CD8-positive, alpha-beta memory T cell (primary cell): ENCODE measurements around the gene HDGF. TPM values are rescaled to one million over a fixed set of nuclear protein-coding genes. Genes with fewer than 3 reads are reported as not detected.

Experiments used
- CTCF ChIA-PET: fragments of 350-600 bp; sonication (Branson Sonifier 250); formaldehyde crosslinking; loops from one replicate; lab custom pipeline; 2021; ENCODE audit warnings: antibody characterized with exemption; lab: Charles Lee
- POLR2A ChIA-PET: fragments of 350-600 bp; sonication (Branson Sonifier 250); formaldehyde crosslinking; loops from one replicate; lab custom pipeline; 2021; ENCODE audit warnings: antibody characterized with exemption; lab: Charles Lee
- DNase-seq, 5 donors: peaks; one replicate each; pipeline versions ENCODE4 v3.0.0 to v3.0.0-alpha.2; 2020 to 2022; ENCODE audit warnings: mixed read lengths in 1 of 5
- H3K27ac ChIP-seq: one replicate; pipeline ENCODE4 v1.7.0; 2013; ENCODE audit warnings: low read depth, mild to moderate bottlenecking, low read length, moderate library complexity
- H3K27me3 ChIP-seq: 2 replicates; pipeline ENCODE4 v1.7.0; 2013; ENCODE audit warnings: low read length, mild to moderate bottlenecking; ENCODE audit not compliant: insufficient read depth, poor library complexity, severe bottlenecking
- H3K36me3 ChIP-seq: 2 replicates; pipeline ENCODE4 v1.7.0; 2013; ENCODE audit warnings: mild to moderate bottlenecking, low read length, moderate library complexity; ENCODE audit not compliant: insufficient read depth
- H3K4me1 ChIP-seq: 2 replicates; pipeline ENCODE4 v1.7.0; 2013; ENCODE audit warnings: mild to moderate bottlenecking, low read length, moderate library complexity; ENCODE audit not compliant: insufficient read depth
- H3K4me3 ChIP-seq: 2 replicates; pipeline ENCODE4 v1.7.0; 2013; ENCODE audit warnings: mild to moderate bottlenecking, low read length
- H3K9me3 ChIP-seq: 2 replicates; pipeline ENCODE4 v1.7.0; 2013; ENCODE audit warnings: mild to moderate bottlenecking, low read length
- H3K27ac Mint-ChIP-seq, 8 donors: one replicate each; pipeline ENCODE4 v1.8.0; 2020 to 2021; ENCODE audit warnings: mixed read lengths in 8 of 8, mild to moderate bottlenecking in 6 of 8, inconsistent platforms in 3 of 8, moderate library complexity in 3 of 8
- H3K27me3 Mint-ChIP-seq, 2 donors: one replicate each; pipeline ENCODE4 v1.8.0; 2020 to 2021; ENCODE audit warnings: mixed read lengths in 2 of 2, mild to moderate bottlenecking in 1 of 2, moderate library complexity in 1 of 2
- H3K36me3 Mint-ChIP-seq, 3 donors: one replicate each; pipeline ENCODE4 v1.8.0; 2020 to 2021; ENCODE audit warnings: mixed read lengths in 3 of 3, inconsistent platforms in 1 of 3, mild to moderate bottlenecking in 1 of 3
- H3K4me1 Mint-ChIP-seq, 3 donors: one replicate each; pipeline ENCODE4 v1.8.0; 2020 to 2021; ENCODE audit warnings: mixed read lengths in 3 of 3, inconsistent platforms in 1 of 3, mild to moderate bottlenecking in 1 of 3
- H3K4me3 Mint-ChIP-seq, 7 donors: one replicate each; pipeline ENCODE4 v1.8.0; 2020 to 2021; ENCODE audit warnings: mixed read lengths in 7 of 7, mild to moderate bottlenecking in 6 of 7, moderate library complexity in 4 of 7, inconsistent platforms in 2 of 7
- H3K9me3 Mint-ChIP-seq, 5 donors: one replicate each; pipeline ENCODE4 v1.8.0; 2020 to 2022; ENCODE audit warnings: mixed read lengths in 5 of 5, mild to moderate bottlenecking in 3 of 5, moderate library complexity in 2 of 5, inconsistent platforms in 1 of 5
- polyA plus RNA-seq: library from polyadenylated mRNA; unstranded; fragments of 300-500 nt; fragmentation: Illumina TruSeq; gene quantifications from one replicate; pipeline ENCODE4 v1.2.3, GENCODE V29; 2021
- total RNA-seq, 2 experiments: library from RNA; stranded (reverse); gene quantifications; one replicate each; pipeline ENCODE4 v1.2.3, GENCODE V29; 2021

Gene HDGF
- total and polyA plus RNA-seq, 3 experiments from 2014 or later = 46.0 to 299 (median 297) TPM

GRCh38 chr1:156775799-156776198, 24.3 kb upstream of the HDGF start:
- Histone ChIP-seq H3K4me1 (peaks cover 34% of the 10 kb centered on the region), H3K9me3 (no peaks in the 10 kb centered on the region), H3K36me3 (peaks cover 6% of the 10 kb centered on the region), H3K4me3 (no peak overlapping the region), H3K27ac (no peak overlapping the region), H3K27me3 (no peaks in the 10 kb centered on the region)
- POLR2A ChIA-PET = no interaction called here
- H3K27me3 Mint-ChIP-seq = peaks cover 0 to under 1% of the 10 kb centered on the region in 2 donors
- peaks cover 4 to 40% (median 7%) of the 10 kb centered on the region in 3 donors for H3K36me3 Mint-ChIP-seq
- peak overlapping the region in 1 of 7 donors; percentile 15 for H3K4me3 Mint-ChIP-seq
- H3K4me1 Mint-ChIP-seq = peaks cover 46 to 63% (median 57%) of the 10 kb centered on the region in 3 donors
- peak overlapping the region in 3 of 8 donors; percentile 26 to 69 (median 61) for H3K27ac Mint-ChIP-seq
- CTCF ChIA-PET = no interaction called here
- H3K9me3 Mint-ChIP-seq = no peaks in the 10 kb centered on the region
- no peak for DNase-seq

- Histone ChIP-seq H3K4me3 (no peak overlapping the region), H3K4me1 (peaks cover 52% of the 10 kb centered on the region), H3K27ac (no peak overlapping the region), H3K9me3 (no peaks in the 10 kb centered on the region), H3K36me3 (peaks cover 12% of the 10 kb centered on the region), H3K27me3 (no peaks in the 10 kb centered on the region)
- H3K36me3 Mint-ChIP-seq = peaks cover 4 to 55% (median 7%) of the 10 kb centered on the region in 3 donors
- no peak for DNase-seq
- peaks cover 0 to 1% of the 10 kb centered on the region in 2 donors for H3K27me3 Mint-ChIP-seq
- H3K9me3 Mint-ChIP-seq = no peaks in the 10 kb centered on the region
- POLR2A ChIA-PET = no interaction called here
- peaks cover 59 to 82% (median 77%) of the 10 kb centered on the region in 3 donors for H3K4me1 Mint-ChIP-seq
- H3K4me3 Mint-ChIP-seq = peak overlapping the region in 2 of 7 donors; percentile 19 to 32
- CTCF ChIA-PET = interaction anchor here (10.4 kb wide), 1 partner anchor 47 kb away, joined by 92 read pairs; the partner anchor contains the start of genes ISG20L2 and METTL25B
- H3K27ac Mint-ChIP-seq = peak overlapping the region in 4 of 8 donors; percentile 23 to 68 (median 44)
These were observed 22.1 kb upstream of the HDGF start for GRCh38 chr1:156773607-156774006.

GRCh38 chr1:156772728-156773497, 21.4 kb upstream of the HDGF start:
- H3K4me1 ChIP-seq = peaks cover 54% of the 10 kb centered on the region
- peaks cover 0 to 1% of the 10 kb centered on the region in 2 donors for H3K27me3 Mint-ChIP-seq
- H3K36me3 ChIP-seq = peaks cover 12% of the 10 kb centered on the region
- peak overlapping the region in 1 of 7 donors; percentile 32 for H3K4me3 Mint-ChIP-seq
- no peak overlapping the region for H3K4me3 ChIP-seq
- no peaks in the 10 kb centered on the region for H3K9me3 Mint-ChIP-seq
- H3K36me3 Mint-ChIP-seq = peaks cover 4 to 56% (median 7%) of the 10 kb centered on the region in 3 donors
- ChIA-PET CTCF (interaction anchor here (0.9 to 10.4 kb wide), 3 partner anchors 13 to 87 kb away, joined by 3 to 92 read pairs (median 7); partner anchors contain the start of genes ISG20L2, METTL25B and NTRK1), POLR2A (no interaction called here)
- DNase-seq = no peak
- H3K27ac ChIP-seq = no peak overlapping the region
- peak overlapping the region in 5 of 8 donors; percentile 46 to 72 (median 68) for H3K27ac Mint-ChIP-seq
- H3K9me3 ChIP-seq = no peaks in the 10 kb centered on the region
- no peaks in the 10 kb centered on the region for H3K27me3 ChIP-seq
- peaks cover 62 to 83% (median 78%) of the 10 kb centered on the region in 3 donors for H3K4me1 Mint-ChIP-seq

- Mint-ChIP-seq H3K36me3 (peaks cover 4 to 52% (median 7%) of the 10 kb centered on the region in 3 donors), H3K27me3 (peaks cover 0 to 1% of the 10 kb centered on the region in 2 donors), H3K4me3 (peak overlapping the region in 1 of 7 donors; percentile 64), H3K9me3 (no peaks in the 10 kb centered on the region), H3K4me1 (peaks cover 57 to 76% (median 71%) of the 10 kb centered on the region in 3 donors), H3K27ac (peak overlapping the region in 1 of 8 donors; percentile 68)
- Histone ChIP-seq H3K36me3 (peaks cover 12% of the 10 kb centered on the region), H3K9me3 (no peaks in the 10 kb centered on the region), H3K27me3 (no peaks in the 10 kb centered on the region), H3K27ac (no peak overlapping the region), H3K4me3 (no peak overlapping the region), H3K4me1 (peaks cover 47% of the 10 kb centered on the region)
- POLR2A ChIA-PET = no interaction called here
- CTCF ChIA-PET = interaction anchor here (2.6 to 10.4 kb wide), 2 partner anchors 45 to 88 kb away, joined by 7 to 92 read pairs; partner anchors contain the start of genes ISG20L2, METTL25B and NTRK1
- DNase-seq = no peak
These were observed 20.7 kb upstream of the HDGF start for GRCh38 chr1:156772222-156772621.

- Histone ChIP-seq H3K4me3 (peak overlapping the region; percentile 85), H3K27ac (peak overlapping the region; percentile 97), H3K36me3 (peaks cover 12% of the 10 kb centered on the region), H3K27me3 (no peaks in the 10 kb centered on the region), H3K9me3 (no peaks in the 10 kb centered on the region), H3K4me1 (peaks cover 51% of the 10 kb centered on the region)
- Mint-ChIP-seq H3K27ac (peak overlapping the region in 1 of 8 donors; percentile 85), H3K4me1 (peaks cover 41 to 61% (median 52%) of the 10 kb centered on the region in 3 donors), H3K4me3 (no peak overlapping the region), H3K27me3 (peaks cover 0 to 1% of the 10 kb centered on the region in 2 donors), H3K36me3 (peaks cover 4 to 41% (median 4%) of the 10 kb centered on the region in 3 donors), H3K9me3 (no peaks in the 10 kb centered on the region)
- ChIA-PET POLR2A (interaction anchor here (0.6 to 1.0 kb wide), 2 partner anchors 17 to 40 kb away, joined by 3 to 6 read pairs; partner anchors contain the start of genes HDGF, ISG20L2 and METTL25B), CTCF (interaction anchor here (0.7 to 10.4 kb wide), 5 partner anchors 28 to 91 kb away, joined by 3 to 92 read pairs (median 3); partner anchors contain the start of genes ISG20L2, METTL25B and MRPL24)
- no peak for DNase-seq
These were observed 17.3 kb upstream of the HDGF start for GRCh38 chr1:156768610-156769295.

- no peaks in the 10 kb centered on the region for H3K27me3 ChIP-seq
- no peaks in the 10 kb centered on the region for H3K9me3 Mint-ChIP-seq
- H3K27ac Mint-ChIP-seq = peak overlapping the region in 1 of 8 donors; percentile 85
- ChIA-PET CTCF (interaction anchor here (0.7 to 10.4 kb wide), 8 partner anchors 12 to 92 kb away, joined by 3 to 92 read pairs (median 6); partner anchors contain the start of genes HDGF, ISG20L2, METTL25B and MRPL24), POLR2A (interaction anchor here (0.7 to 3.3 kb wide), 5 partner anchors 16 to 160 kb away, joined by 3 to 42 read pairs (median 16); partner anchors contain the start of genes HDGF, ISG20L2, METTL25B and MRPL24)
- H3K4me3 ChIP-seq = peak overlapping the region; percentile 85
- peak overlapping the region; percentile 97 for H3K27ac ChIP-seq
- no peak overlapping the region for H3K4me3 Mint-ChIP-seq
- peaks cover 0 to 1% of the 10 kb centered on the region in 2 donors for H3K27me3 Mint-ChIP-seq
- no peaks in the 10 kb centered on the region for H3K9me3 ChIP-seq
- peaks cover 12% of the 10 kb centered on the region for H3K36me3 ChIP-seq
- H3K4me1 ChIP-seq = peaks cover 49% of the 10 kb centered on the region
- peak in 3 of 5 donors; percentile 31 to 65 (median 31) for DNase-seq
- peaks cover 4 to 35% (median 4%) of the 10 kb centered on the region in 3 donors for H3K36me3 Mint-ChIP-seq
- peaks cover 35 to 53% (median 45%) of the 10 kb centered on the region in 3 donors for H3K4me1 Mint-ChIP-seq
These were observed 16.6 kb upstream of the HDGF start for GRCh38 chr1:156767879-156768604.
